ENCODE results near the gene NIPAL4. TPM values are rescaled to one million over a fixed set of nuclear protein-coding genes. Genes with fewer than 3 reads are reported as not detected.

The NIPAL4 gene
- total RNA-seq, 6 experiments from 2014 or later: 0.07 TPM; not detected in 5

DNA sequence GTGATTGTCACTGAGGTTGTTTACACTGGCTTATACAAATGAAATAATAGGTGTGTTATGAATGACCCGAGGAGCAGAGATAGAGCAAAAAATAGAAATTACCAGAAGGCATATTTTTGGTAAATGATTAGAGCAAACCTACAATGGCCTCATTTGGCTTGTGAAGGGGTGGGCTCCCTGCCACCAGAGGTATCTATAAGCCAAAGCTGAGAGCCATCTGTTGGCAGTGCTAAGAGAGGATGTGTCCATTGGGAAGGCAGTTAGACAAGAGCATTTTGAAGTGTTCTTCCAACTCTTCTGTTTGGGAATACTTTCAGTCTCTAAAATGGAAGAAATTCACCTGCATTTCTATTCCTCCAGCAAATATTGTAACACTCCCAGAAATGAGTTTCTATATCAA lies 10.6 kb downstream of the NIPAL4 start:
- Histone ChIP-seq H3K4me3 (no peak overlapping the region), H3K27ac (no peak overlapping the region), H3K9me3 (no peaks in the 10 kb centered on the region), H3K27me3 (no peaks in the 10 kb centered on the region), H3K4me1 (no peaks in the 10 kb centered on the region), H3K36me3 (no peaks in the 10 kb centered on the region)
- WGBS (ENCODE audit: insufficient coverage, low coverage, low lambda C conversion rate, missing lambda C conversion rate): 91% methylated on average over 1 of the region's 1 CpG
- ATAC-seq (no peak), DNase-seq (no peak)
- TF ChIP-seq, protein P1, sequence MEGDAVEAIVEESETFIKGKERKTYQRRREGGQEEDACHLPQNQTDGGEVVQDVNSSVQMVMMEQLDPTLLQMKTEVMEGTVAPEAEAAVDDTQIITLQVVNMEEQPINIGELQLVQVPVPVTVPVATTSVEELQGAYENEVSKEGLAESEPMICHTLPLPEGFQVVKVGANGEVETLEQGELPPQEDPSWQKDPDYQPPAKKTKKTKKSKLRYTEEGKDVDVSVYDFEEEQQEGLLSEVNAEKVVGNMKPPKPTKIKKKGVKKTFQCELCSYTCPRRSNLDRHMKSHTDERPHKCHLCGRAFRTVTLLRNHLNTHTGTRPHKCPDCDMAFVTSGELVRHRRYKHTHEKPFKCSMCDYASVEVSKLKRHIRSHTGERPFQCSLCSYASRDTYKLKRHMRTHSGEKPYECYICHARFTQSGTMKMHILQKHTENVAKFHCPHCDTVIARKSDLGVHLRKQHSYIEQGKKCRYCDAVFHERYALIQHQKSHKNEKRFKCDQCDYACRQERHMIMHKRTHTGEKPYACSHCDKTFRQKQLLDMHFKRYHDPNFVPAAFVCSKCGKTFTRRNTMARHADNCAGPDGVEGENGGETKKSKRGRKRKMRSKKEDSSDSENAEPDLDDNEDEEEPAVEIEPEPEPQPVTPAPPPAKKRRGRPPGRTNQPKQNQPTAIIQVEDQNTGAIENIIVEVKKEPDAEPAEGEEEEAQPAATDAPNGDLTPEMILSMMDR (IDR thresholded peaks at IDR 0.05): no peak
- TF ChIP-seq POLR2A (IDR thresholded peaks at IDR 0.05): no peak
- intact Hi-C loops (cut with DNase I): no loop called here

DNA sequence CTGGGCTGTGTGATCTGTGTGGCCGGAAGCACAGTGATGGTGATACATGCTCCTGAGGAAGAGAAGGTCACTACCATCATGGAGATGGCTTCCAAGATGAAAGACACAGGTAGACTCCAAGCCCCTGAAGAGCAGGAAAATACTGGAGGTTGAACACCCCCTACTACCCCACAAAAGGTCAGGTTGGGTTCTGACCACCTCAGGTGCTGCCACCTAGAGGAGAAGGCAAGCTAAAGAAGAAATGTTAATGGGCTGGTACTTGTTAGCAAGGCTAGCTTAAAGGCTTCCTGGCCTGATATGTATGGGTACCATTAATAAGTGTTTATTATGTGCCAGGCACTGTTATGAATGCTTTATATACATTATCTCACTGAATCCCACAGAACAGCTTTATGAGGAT lies 11.7 kb downstream of the NIPAL4 start:
- no peaks in the 10 kb centered on the region for H3K36me3 ChIP-seq
- TF ChIP-seq POLR2A (IDR thresholded peaks at IDR 0.05): no peak
- TF ChIP-seq, protein P1 (IDR thresholded peaks at IDR 0.05): peak; percentile 32 to 56 (median 47)
- H3K4me3 ChIP-seq: no peak overlapping the region
- H3K27me3 ChIP-seq: no peaks in the 10 kb centered on the region
- H3K27ac ChIP-seq: no peak overlapping the region
- intact Hi-C loops (cut with DNase I): no loop called here
- ATAC-seq: peak; percentile 28 to 51 (median 42)
- no peaks in the 10 kb centered on the region for H3K9me3 ChIP-seq
- H3K4me1 ChIP-seq: no peaks in the 10 kb centered on the region
- no peak for DNase-seq
- WGBS (ENCODE audit: insufficient coverage, low coverage, low lambda C conversion rate, missing lambda C conversion rate): 100% methylated on average over 1 of the region's 1 CpG

DNA sequence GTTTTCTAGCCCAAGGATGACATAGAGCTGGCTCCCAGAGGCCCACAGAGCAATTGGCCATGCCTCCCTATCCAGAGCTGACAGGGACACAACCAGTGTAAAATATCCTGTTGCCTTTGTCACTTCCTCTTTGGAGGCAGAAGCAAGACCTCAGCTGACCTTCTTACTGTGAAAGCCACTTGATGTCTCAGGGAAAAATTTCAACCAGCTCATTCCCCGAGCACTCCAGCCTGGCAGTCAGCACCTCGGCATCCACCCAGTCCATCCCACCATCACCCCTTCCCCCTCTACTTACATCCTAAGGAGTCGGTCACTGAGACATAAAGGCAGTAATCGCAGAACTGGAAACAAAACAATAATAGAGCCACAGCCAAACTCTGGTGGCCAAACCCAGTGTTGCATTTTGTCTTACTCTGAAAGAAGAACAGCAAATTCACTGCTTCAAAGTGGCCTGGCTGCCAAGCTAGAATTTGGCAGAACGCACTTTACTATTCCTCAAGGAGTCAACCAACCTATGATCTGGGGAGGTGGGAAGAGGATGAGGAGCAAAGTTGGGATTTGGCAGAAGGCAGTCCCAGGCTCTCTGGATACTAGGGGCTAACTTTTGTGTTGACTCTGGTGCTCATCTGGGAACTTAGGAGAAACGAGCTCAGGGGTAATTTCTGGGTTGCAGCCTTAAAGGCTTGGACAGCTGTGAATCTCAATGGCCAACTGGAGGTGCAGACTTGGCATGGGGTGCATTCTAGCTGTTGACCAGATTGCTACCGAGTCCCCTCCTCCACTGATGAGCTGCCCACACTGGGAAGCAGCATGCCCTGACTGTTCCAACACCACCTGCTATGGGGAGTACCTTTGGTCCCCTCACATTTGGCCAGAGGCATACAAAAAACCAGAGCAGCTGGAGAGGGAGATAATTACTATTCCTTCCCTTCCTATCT lies 13.6 kb downstream of the NIPAL4 start:
- TF ChIP-seq, protein P1 (IDR thresholded peaks at IDR 0.05): no peak
- TF ChIP-seq POLR2A (IDR thresholded peaks at IDR 0.05): no peak
- DNase-seq (no peak), ATAC-seq (no peak)
- WGBS (ENCODE audit: insufficient coverage, low coverage, low lambda C conversion rate, missing lambda C conversion rate): 80% methylated on average over 5 of the region's 7 CpGs
- intact Hi-C loops (cut with DNase I): no loop called here
- H3K27ac ChIP-seq: no peak overlapping the region
- no peaks in the 10 kb centered on the region for H3K27me3 ChIP-seq
- H3K9me3 ChIP-seq: no peaks in the 10 kb centered on the region
- no peaks in the 10 kb centered on the region for H3K36me3 ChIP-seq
- no peak overlapping the region for H3K4me3 ChIP-seq
- H3K4me1 ChIP-seq: peaks cover 0 to 15% (median 6%) of the 10 kb centered on the region in 4 donors

DNA sequence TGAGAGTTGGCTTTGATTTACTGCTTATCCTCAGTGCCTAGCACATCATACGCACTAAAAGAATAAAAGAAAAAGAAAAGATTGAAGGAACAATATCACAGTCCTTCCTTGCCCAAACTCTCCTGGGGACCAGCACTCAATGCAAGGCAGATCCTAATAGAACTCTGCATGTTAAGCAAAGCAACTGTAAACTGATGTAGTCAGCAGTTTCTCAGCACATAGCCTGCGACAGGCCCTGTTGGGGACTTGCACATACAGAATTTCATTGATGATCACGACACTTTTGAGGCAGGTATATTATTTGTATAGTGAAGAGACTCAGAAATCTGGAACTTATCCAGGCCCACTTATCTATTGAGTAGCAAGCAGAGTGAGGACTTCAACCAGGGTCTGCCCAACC lies 15.4 kb downstream of the NIPAL4 start:
- TF ChIP-seq, protein P1 (IDR thresholded peaks at IDR 0.05): no peak
- TF ChIP-seq POLR2A (IDR thresholded peaks at IDR 0.05): no peak
- intact Hi-C loops (cut with DNase I): no loop called here
- 88% methylated on average over 1 of the region's 3 CpGs for WGBS (ENCODE audit: insufficient coverage, low coverage, low lambda C conversion rate, missing lambda C conversion rate)

More for the DNA sequence above, 15.4 kb downstream of the NIPAL4 start:
- Histone ChIP-seq H3K9me3 (no peaks in the 10 kb centered on the region), H3K36me3 (no peaks in the 10 kb centered on the region), H3K4me1 (peaks cover 0 to 30% (median 14%) of the 10 kb centered on the region in 4 donors), H3K27me3 (no peaks in the 10 kb centered on the region), H3K27ac (no peak overlapping the region), H3K4me3 (no peak overlapping the region)
- ATAC-seq: no peak
- no peak for DNase-seq

Data from right lobe of liver (tissue), 6 donors.